Fibroblast of pulmonary artery (primary cell): Measurements from ENCODE around the gene EGFR.
A peak's percentile ranks its signal among the peaks of the same experiment; 100 is the strongest.

Source experiments
- DNase-seq: peaks from one replicate; pipeline ENCODE4 v3.0.0-alpha.2; 2010; ENCODE audit warnings: low read depth
- H3K4me3 ChIP-seq: replicated peaks from 2 replicates; pipeline ENCODE4 v1.5.1; 2011; ENCODE audit warnings: low read depth, mild to moderate bottlenecking, control low read depth, low read length, moderate library complexity
- CTCF ChIP-seq: IDR thresholded peaks from 2 replicates; pipeline ENCODE4 v1.5.1; 2011; ENCODE audit warnings: mild to moderate bottlenecking, control low read depth, low read length, inconsistent platforms; ENCODE audit errors: missing control alignments

The EGFR gene

GRCh38 chr7:55018361-55019190, at the start of gene EGFR:
Gene EGFR (plus strand): TSS chr7:55019017. CDS start chr7:55019278, 261 bp downstream.
- peak within 1 kb of the TSS; percentile 73 for H3K4me3 ChIP-seq
- DNase-seq, result peak; percentile 77

GRCh38 chr7:54969208-54969967, 49.4 kb upstream of the EGFR start:
- no peak overlapping the region for H3K4me3 ChIP-seq
- no peak for TF ChIP-seq CTCF
- no peak for DNase-seq

More at GRCh38 chr7:55018361-55019190, at the start of gene EGFR:
- TF ChIP-seq CTCF, result no peak

- TF ChIP-seq CTCF, result no peak
- H3K4me3 ChIP-seq, result no peak overlapping the region
- no peak for DNase-seq
Observed at GRCh38 chr7:54972733-54973294, 46.0 kb upstream of the EGFR start.

GRCh38 chr7:54978364-54979116, 40.3 kb upstream of the EGFR start:
- TF ChIP-seq CTCF, result no peak
- H3K4me3 ChIP-seq, result no peak overlapping the region
- DNase-seq, result no peak

- no peak overlapping the region for H3K4me3 ChIP-seq
- no peak for DNase-seq
- no peak for TF ChIP-seq CTCF
Observed at GRCh38 chr7:54980521-54980920, 38.3 kb upstream of the EGFR start.

GRCh38 chr7:54981913-54982312, 36.9 kb upstream of the EGFR start:
- no peak for DNase-seq
- no peak for TF ChIP-seq CTCF
- no peak overlapping the region for H3K4me3 ChIP-seq
